AG10803 (cell line): Measurements from ENCODE around the gene ADAMTSL3.

ENCODE experiments used
- DNase-seq: peaks from one replicate; pipeline ENCODE4 v3.0.0; 2010; ENCODE audit warnings: low read depth
- H3K4me3 ChIP-seq: 2 replicates; pipeline ENCODE4 v1.5.1; 2011; ENCODE audit warnings: mild to moderate bottlenecking, low read length, control low read depth
- TF ChIP-seq, protein P1 (sequence below): conservative IDR thresholded peaks from 2 replicates; pipeline ENCODE4 v1.5.1; 2011; ENCODE audit warnings: mild to moderate bottlenecking, low read length, control low read depth, inconsistent platforms

Gene ADAMTSL3

DNA sequence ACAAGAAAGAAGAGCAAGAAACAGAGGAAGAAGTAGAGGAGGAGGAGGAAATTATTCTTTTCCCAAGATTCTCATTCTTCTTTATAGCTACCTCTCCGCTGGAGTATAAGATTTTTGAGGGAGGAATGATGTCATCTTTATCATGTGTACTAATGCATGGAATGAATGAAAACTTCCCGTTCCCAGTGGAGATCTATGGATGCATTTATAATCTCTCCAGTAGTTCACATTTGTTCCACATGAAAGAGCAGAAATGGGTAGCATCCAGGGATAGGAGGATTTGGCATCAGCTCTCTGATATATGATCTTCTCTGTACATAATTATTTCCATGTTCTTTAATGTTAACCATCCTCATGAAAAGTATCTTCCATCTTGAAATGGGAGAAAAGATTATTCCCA is 244.4 kb downstream of the ADAMTSL3 start:
- no peak for DNase-seq
- TF ChIP-seq, protein P1, sequence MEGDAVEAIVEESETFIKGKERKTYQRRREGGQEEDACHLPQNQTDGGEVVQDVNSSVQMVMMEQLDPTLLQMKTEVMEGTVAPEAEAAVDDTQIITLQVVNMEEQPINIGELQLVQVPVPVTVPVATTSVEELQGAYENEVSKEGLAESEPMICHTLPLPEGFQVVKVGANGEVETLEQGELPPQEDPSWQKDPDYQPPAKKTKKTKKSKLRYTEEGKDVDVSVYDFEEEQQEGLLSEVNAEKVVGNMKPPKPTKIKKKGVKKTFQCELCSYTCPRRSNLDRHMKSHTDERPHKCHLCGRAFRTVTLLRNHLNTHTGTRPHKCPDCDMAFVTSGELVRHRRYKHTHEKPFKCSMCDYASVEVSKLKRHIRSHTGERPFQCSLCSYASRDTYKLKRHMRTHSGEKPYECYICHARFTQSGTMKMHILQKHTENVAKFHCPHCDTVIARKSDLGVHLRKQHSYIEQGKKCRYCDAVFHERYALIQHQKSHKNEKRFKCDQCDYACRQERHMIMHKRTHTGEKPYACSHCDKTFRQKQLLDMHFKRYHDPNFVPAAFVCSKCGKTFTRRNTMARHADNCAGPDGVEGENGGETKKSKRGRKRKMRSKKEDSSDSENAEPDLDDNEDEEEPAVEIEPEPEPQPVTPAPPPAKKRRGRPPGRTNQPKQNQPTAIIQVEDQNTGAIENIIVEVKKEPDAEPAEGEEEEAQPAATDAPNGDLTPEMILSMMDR, result no peak
- no peak overlapping the region for H3K4me3 ChIP-seq

DNA sequence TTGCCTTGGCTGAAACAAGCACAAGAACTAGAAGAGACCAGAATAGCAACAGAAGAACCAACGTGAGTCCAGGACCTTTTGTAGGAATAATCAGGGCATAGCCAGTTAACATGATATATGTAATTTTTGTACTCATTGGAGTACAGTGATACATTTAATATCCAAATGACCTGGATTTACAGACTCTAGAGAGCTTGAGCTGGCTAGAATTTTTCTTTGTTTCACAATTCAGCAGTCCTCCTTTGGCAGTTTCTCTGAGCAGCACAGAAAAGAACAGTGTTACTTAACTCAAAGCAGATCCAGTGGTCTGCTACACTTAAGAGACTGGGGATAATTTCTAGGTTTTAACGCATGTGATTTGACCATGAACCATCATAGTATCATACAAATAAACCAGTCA is 245.7 kb downstream of the ADAMTSL3 start:
- TF ChIP-seq, protein P1, result no peak
- no peak for DNase-seq

DNA sequence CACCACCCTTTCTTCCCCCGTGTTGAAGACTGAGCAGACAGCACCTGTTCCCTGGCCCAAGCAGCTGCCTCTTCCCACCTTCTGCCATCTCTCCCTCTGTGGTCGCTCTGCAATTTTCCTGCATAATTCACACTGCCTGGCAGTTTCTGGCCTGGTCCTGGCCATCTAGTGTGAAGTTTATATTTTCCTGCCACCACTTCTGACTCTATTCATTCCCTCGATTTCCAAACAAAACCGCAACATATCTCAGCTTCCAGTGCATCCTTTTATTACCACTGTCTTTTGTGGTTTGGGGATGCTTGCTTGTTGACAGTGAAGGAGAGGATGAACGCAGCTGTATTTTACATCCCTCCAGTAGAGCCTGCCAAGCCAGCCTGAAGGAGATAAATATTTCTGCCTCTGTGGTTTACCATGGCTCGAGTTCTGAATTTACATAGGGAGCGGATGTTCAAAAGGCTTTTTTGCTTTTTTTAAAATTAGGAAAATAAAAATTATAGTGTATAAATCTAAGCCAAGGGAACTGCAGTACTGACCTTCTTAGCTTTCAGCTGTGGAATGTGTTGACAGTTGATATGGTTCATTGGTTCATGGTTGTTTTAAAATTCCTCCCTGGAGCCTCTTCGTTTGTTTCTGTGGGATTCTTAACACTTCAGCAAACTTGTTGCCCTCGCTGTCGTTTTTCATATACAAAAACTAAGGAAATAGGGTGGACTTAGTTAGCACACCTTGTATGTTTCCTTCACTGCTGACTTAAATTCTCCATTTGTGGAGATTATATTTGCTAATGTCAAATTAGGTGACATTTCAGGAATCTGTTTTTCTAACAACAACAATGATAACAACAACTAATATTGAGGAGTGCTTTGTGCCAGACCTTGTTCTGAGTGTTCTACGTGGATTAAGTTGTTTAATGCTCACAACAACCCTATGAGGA is 250.5 kb downstream of the ADAMTSL3 start:
- peak; percentile 92 for DNase-seq
- TF ChIP-seq, protein P1, result no peak
- no peak overlapping the region for H3K4me3 ChIP-seq

More for the DNA sequence above, 245.7 kb downstream of the ADAMTSL3 start:
- no peak overlapping the region for H3K4me3 ChIP-seq

DNA sequence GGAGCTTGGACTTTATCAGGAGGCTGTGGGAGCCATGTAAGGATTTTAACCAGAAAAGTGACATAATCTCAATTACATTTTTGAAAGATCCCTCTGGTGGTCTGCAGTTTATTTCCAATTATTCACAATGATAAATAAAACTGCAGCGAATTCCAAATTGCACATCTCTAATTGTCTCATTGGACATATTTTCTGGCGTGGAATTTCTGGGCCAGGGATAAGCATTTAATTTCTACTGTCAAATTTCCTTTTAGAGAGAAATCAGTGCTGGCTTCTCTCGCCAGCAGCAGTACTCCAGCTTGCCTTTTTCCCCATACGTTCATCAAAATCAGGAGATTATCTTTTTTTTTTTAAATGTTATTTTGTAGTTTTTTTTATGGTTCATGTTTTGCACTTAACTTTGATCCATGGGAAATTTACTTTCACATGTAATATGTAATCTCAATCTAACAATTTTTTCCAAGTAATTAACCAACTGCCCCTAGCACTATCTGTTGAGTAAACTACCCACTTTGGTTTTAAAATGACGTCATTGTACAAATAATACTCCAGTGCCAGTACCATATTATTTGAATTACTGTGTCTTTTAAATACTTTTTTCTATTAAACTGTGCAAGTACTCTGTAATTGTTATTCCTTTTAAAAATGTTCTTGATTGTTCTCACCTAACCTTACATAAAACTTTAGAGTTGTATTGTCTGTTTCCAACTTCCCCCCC is 251.8 kb downstream of the ADAMTSL3 start:
- TF ChIP-seq, protein P1, result no peak
- no peak for DNase-seq
- H3K4me3 ChIP-seq, result no peak overlapping the region

DNA sequence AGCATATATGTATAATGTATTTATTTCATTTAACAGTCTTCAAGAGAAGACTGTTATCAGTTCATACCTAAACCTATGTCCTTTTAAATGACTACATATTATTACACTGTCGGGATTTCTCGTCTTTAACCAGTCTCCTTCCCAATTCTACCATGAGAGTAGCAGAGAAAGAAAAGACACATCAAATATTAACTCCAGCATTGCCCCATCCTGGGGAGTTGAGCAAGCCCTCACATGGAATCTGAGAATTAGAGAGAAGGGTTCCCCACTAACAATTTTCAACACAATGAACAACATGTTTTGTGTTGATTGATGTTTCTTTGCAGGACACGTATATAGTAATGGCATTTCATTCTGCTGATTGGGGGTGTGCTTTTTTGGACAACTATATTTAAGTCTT is 257.4 kb downstream of the ADAMTSL3 start:
- H3K4me3 ChIP-seq, result no peak overlapping the region
- DNase-seq, result no peak
- TF ChIP-seq, protein P1, result no peak

DNA sequence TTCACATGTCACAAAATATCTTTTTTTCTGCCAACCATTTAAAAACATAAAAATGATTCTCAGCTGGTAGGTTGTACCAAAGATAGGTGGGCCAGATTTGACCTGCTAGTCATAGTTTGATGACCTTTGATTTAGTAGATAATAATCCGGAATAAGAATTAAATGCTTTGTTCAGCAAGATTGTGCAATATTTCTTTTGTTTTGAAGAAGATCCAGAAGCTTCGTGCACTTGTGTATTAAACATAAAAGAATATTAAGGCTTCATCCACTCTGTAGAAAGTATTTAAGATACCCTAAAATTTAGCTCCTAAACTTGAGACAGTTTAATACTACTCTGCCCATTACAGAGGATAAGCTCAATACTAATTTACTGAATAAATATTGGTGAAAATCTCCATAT is 258.4 kb downstream of the ADAMTSL3 start:
- DNase-seq, result no peak
- TF ChIP-seq, protein P1, result no peak
- H3K4me3 ChIP-seq, result no peak overlapping the region
